ENCODE data around the gene ADAMTSL5.
"Not testable (repeated sequence)": the region's sequence is repeated elsewhere in the genome, so short reads cannot be mapped to it uniquely, and the experiment has no call there.

The ADAMTSL5 gene

GRCh38 chr19:1512671-1513498, at the start of gene ADAMTSL5:
Gene ADAMTSL5 (minus strand): TSS chr19:1513019. CDS start chr19:1510943, 2,076 bp downstream.
- no peak for DNase-seq

GRCh38 chr19:1561236-1561842, 48.5 kb upstream of the ADAMTSL5 start:
- no peak for DNase-seq

GRCh38 chr19:1560286-1560882, 47.6 kb upstream of the ADAMTSL5 start:
- DNase-seq: no peak

GRCh38 chr19:1558552-1558951, 45.7 kb upstream of the ADAMTSL5 start:
- no peak for DNase-seq

- no peak for DNase-seq
Observed at GRCh38 chr19:1556390-1557070, 43.7 kb upstream of the ADAMTSL5 start.

- DNase-seq: no peak
Observed at GRCh38 chr19:1555487-1556389, 42.9 kb upstream of the ADAMTSL5 start.

- DNase-seq: no peak
Observed at GRCh38 chr19:1554968-1555367, 42.1 kb upstream of the ADAMTSL5 start.

- DNase-seq: no peak
Observed at GRCh38 chr19:1553415-1553814, 40.6 kb upstream of the ADAMTSL5 start.

- DNase-seq: no peak
Observed at GRCh38 chr19:1551068-1552040, 38.5 kb upstream of the ADAMTSL5 start.

GRCh38 chr19:1549332-1549945, 36.6 kb upstream of the ADAMTSL5 start:
- no peak for DNase-seq

- DNase-seq: no peak
Observed at GRCh38 chr19:1540365-1540925, 27.6 kb upstream of the ADAMTSL5 start.

- DNase-seq: not testable (repeated sequence)
Observed at GRCh38 chr19:1539749-1540148, 26.9 kb upstream of the ADAMTSL5 start.

- no peak for DNase-seq
Observed at GRCh38 chr19:1538978-1539377, 26.2 kb upstream of the ADAMTSL5 start.

GRCh38 chr19:1535699-1536098, 22.9 kb upstream of the ADAMTSL5 start:
- DNase-seq: not testable (repeated sequence)

GRCh38 chr19:1534972-1535371, 22.2 kb upstream of the ADAMTSL5 start:
- DNase-seq: no peak

- no peak for DNase-seq
Observed at GRCh38 chr19:1533510-1534150, 20.8 kb upstream of the ADAMTSL5 start.

- DNase-seq: no peak
Observed at GRCh38 chr19:1532003-1532402, 19.2 kb upstream of the ADAMTSL5 start.

- no peak for DNase-seq
Observed at GRCh38 chr19:1531587-1531986, 18.8 kb upstream of the ADAMTSL5 start.

- DNase-seq: not testable (repeated sequence)
Observed at GRCh38 chr19:1530856-1531255, 18.0 kb upstream of the ADAMTSL5 start.

- DNase-seq: no peak
Observed at GRCh38 chr19:1529430-1529816, 16.6 kb upstream of the ADAMTSL5 start.

Data from NCI-H187 (cell line).